NCI-H1048 (cell line): ENCODE results near the gene MIPOL1.
"Not testable (repeated sequence)": the region's sequence is repeated elsewhere in the genome, so short reads cannot be mapped to it uniquely, and the experiment has no call there.

ENCODE experiments used
- DNase-seq: peaks from one replicate; lab custom pipeline; 2025; lab: John Stamatoyannopoulos, UW

MIPOL1 gene

GRCh38 chr14:37187294-37187693 is 10.4 kb upstream of the MIPOL1 start:
- DNase-seq, result no peak

- DNase-seq, result not testable (repeated sequence)
Measured at GRCh38 chr14:37187840-37188577, 9.7 kb upstream of the MIPOL1 start.

- not testable (repeated sequence) for DNase-seq
Measured at GRCh38 chr14:37189733-37190132, 8.0 kb upstream of the MIPOL1 start.

- DNase-seq, result no peak
Measured at GRCh38 chr14:37194698-37195097, 3.0 kb upstream of the MIPOL1 start.

- no peak for DNase-seq
Measured at GRCh38 chr14:37195327-37195726, 2.4 kb upstream of the MIPOL1 start.

- no peak for DNase-seq
Measured at GRCh38 chr14:37196604-37197420, 925 bp upstream of the MIPOL1 start.

- DNase-seq, result no peak
Measured at GRCh38 chr14:37198273-37198598, 499 bp downstream of the MIPOL1 start.

GRCh38 chr14:37198907-37199306 is 1.2 kb downstream of the MIPOL1 start:
- no peak for DNase-seq

GRCh38 chr14:37201724-37202123 is 4.0 kb downstream of the MIPOL1 start:
- DNase-seq, result no peak

GRCh38 chr14:37202265-37202664 is 4.5 kb downstream of the MIPOL1 start:
- DNase-seq, result no peak

- DNase-seq, result no peak
Measured at GRCh38 chr14:37202812-37203211, 5.1 kb downstream of the MIPOL1 start.

- DNase-seq, result no peak
Measured at GRCh38 chr14:37203423-37203822, 5.7 kb downstream of the MIPOL1 start.

- not testable (repeated sequence) for DNase-seq
Measured at GRCh38 chr14:37205623-37206605, 8.2 kb downstream of the MIPOL1 start.

- DNase-seq, result not testable (repeated sequence)
Measured at GRCh38 chr14:37209617-37210016, 11.9 kb downstream of the MIPOL1 start.

GRCh38 chr14:37210448-37210847 is 12.7 kb downstream of the MIPOL1 start:
- no peak for DNase-seq

GRCh38 chr14:37213016-37213415 is 15.3 kb downstream of the MIPOL1 start:
- DNase-seq, result no peak

- DNase-seq, result no peak
Measured at GRCh38 chr14:37215345-37215744, 17.6 kb downstream of the MIPOL1 start.

- DNase-seq, result no peak
Measured at GRCh38 chr14:37221073-37221472, 23.3 kb downstream of the MIPOL1 start.

- no peak for DNase-seq
Measured at GRCh38 chr14:37223947-37224474, 26.3 kb downstream of the MIPOL1 start.

GRCh38 chr14:37225668-37226067 is 27.9 kb downstream of the MIPOL1 start:
- DNase-seq, result not testable (repeated sequence)

- DNase-seq, result peak; percentile 40
Measured at GRCh38 chr14:37230551-37231194, 32.9 kb downstream of the MIPOL1 start.
